ENCODE data around the gene TUBGCP6. TPM values are rescaled to one million over a fixed set of nuclear protein-coding genes. Genes with fewer than 3 reads are reported as not detected.

TUBGCP6 gene
- polyA plus RNA-seq, 1 donor from 2014 or later = 74.5 TPM

GRCh38 chr22:50281957-50282356 lies 37.1 kb upstream of the TUBGCP6 start:
- Histone ChIP-seq H3K36me3 (ENCODE audit: insufficient read depth, low read length) (no peaks in the 10 kb centered on the region), H3K27ac (ENCODE audit: low read length) (no peak overlapping the region), H3K27me3 (ENCODE audit: insufficient read depth, low read depth, low read length) (no peaks in the 10 kb centered on the region), H3K4me2 (ENCODE audit: low read length) (no peak overlapping the region), H3K9me2 (ENCODE audit: insufficient read depth, low read length) (no peaks in the 10 kb centered on the region), H3K4me3 (ENCODE audit: low read length) (no peak overlapping the region), H2AFZ (ENCODE audit: low read depth, low read length) (no peak overlapping the region), H3K9ac (ENCODE audit: low read length) (no peak overlapping the region), H3K9me3 (ENCODE audit: low read length) (no peaks in the 10 kb centered on the region), H3F3A (ENCODE audit: insufficient read depth, low read length, poor library complexity, severe bottlenecking) (no peaks in the 10 kb centered on the region), H4K20me1 (ENCODE audit: insufficient read depth) (no peaks in the 10 kb centered on the region), H3K79me2 (replicated peaks; ENCODE audit: insufficient read depth, low read length) (no peaks in the 10 kb centered on the region)
- no peak for TF ChIP-seq CTCF (IDR thresholded peaks at IDR 0.05; ENCODE audit: poor library complexity, severe bottlenecking)
- TF ChIP-seq TAF1 (IDR thresholded peaks at IDR 0.05; ENCODE audit: low read depth) = no peak
- TF ChIP-seq REST (IDR thresholded peaks at IDR 0.05; ENCODE audit: borderline replicate concordance) = no peak
- TF ChIP-seq MXI1 (conservative IDR thresholded peaks at IDR 0.05; ENCODE audit: poor library complexity, severe bottlenecking) = no peak
- no peak for TF ChIP-seq RAD21 (conservative IDR thresholded peaks at IDR 0.05)
- no peak for TF ChIP-seq EZH2 (IDR thresholded peaks at IDR 0.05; ENCODE audit: borderline replicate concordance, insufficient read depth, low read length, poor library complexity, severe bottlenecking)
- TF ChIP-seq POLR2AphosphoS5 (IDR thresholded peaks at IDR 0.05) = no peak
- no peak for TF ChIP-seq SMC3 (conservative IDR thresholded peaks at IDR 0.05; ENCODE audit: poor library complexity)
- TF ChIP-seq EP300 (conservative IDR thresholded peaks at IDR 0.05; ENCODE audit: poor library complexity, severe bottlenecking) = no peak

- H3K9me2 ChIP-seq (ENCODE audit: insufficient read depth, low read length) = no peaks in the 10 kb centered on the region
- no peaks in the 10 kb centered on the region for H3F3A ChIP-seq (ENCODE audit: insufficient read depth, low read length, poor library complexity, severe bottlenecking)
- H3K27ac ChIP-seq (ENCODE audit: low read length) = no peak overlapping the region
- H3K36me3 ChIP-seq (ENCODE audit: insufficient read depth, low read length) = no peaks in the 10 kb centered on the region
- H3K4me2 ChIP-seq (ENCODE audit: low read length) = no peak overlapping the region
- no peak overlapping the region for H2AFZ ChIP-seq (ENCODE audit: low read depth, low read length)
- no peaks in the 10 kb centered on the region for H3K79me2 ChIP-seq (replicated peaks; ENCODE audit: insufficient read depth, low read length)
- no peak for TF ChIP-seq POLR2AphosphoS5 (IDR thresholded peaks at IDR 0.05)
- H3K9me3 ChIP-seq (ENCODE audit: low read length) = no peaks in the 10 kb centered on the region
- no peaks in the 10 kb centered on the region for H4K20me1 ChIP-seq (ENCODE audit: insufficient read depth)
- H3K4me3 ChIP-seq (ENCODE audit: low read length) = no peak overlapping the region
- no peaks in the 10 kb centered on the region for H3K27me3 ChIP-seq (ENCODE audit: insufficient read depth, low read depth, low read length)
- H3K9ac ChIP-seq (ENCODE audit: low read length) = no peak overlapping the region
Observed at GRCh38 chr22:50281384-50281760, 36.5 kb upstream of the TUBGCP6 start.

All from neural cell (in vitro differentiated cells).